DOHH2 (cell line): ENCODE data around the gene ZNF780A.

Source experiments
- CTCF ChIP-seq: fragments of 200-600 bp; sonication (generic); IDR thresholded peaks from one replicate; pipeline ENCODE4 v1.5.1; 2014; ENCODE audit warnings: antibody characterized with exemption, mild to moderate bottlenecking, low read depth, low read length; ENCODE audit not compliant: poor library complexity, severe bottlenecking
- EZH2phosphoT487 ChIP-seq: fragments of 200-600 bp; sonication (generic); IDR thresholded peaks from 2 replicates; pipeline ENCODE4 v1.6.1; 2017; ENCODE audit warnings: borderline replicate concordance, mild to moderate bottlenecking, antibody characterized with exemption, low read length, moderate library complexity, mixed read lengths

- no peak for TF ChIP-seq CTCF
- no peak for TF ChIP-seq EZH2phosphoT487
These were observed 33.6 kb downstream of the ZNF780A start for GRCh38 chr19:40057166-40057565.
